ENCODE results near the gene CLDN4.

- TF ChIP-seq ZNF274 (IDR thresholded peaks at IDR 0.05; ENCODE audit: low read depth, low read length), result no peak
- no peak for TF ChIP-seq SUZ12 (IDR thresholded peaks at IDR 0.05; ENCODE audit: extremely low read depth, insufficient read depth, insufficient read length)
These were observed 44.2 kb upstream of the CLDN4 start for GRCh38 chr7:73786588-73786987.
